ENCODE results near the gene NMNAT3.

- no peak for TF ChIP-seq OSR1 (CRISPR knock-in tag; IDR thresholded peaks at IDR 0.05)
- TF ChIP-seq TSHZ2 (CRISPR knock-in tag; IDR thresholded peaks at IDR 0.05) = no peak
- TF ChIP-seq ZFP30 (CRISPR knock-in tag; IDR thresholded peaks at IDR 0.05) = no peak
Measured at GRCh38 chr3:139554628-139555027, 123.1 kb downstream of the NMNAT3 start.

Measured in SK-N-SH treated with all-trans-retinoic acid at 6 μM for 48 hours (cell line).